Body of pancreas (tissue), 4 donors: ENCODE results near the gene DYSF. TPM values are rescaled to one million over a fixed set of nuclear protein-coding genes. Genes with fewer than 3 reads are reported as not detected.

ENCODE experiments used
- ATAC-seq: fragments of 150-250 bp; one replicate; pipeline ENCODE4 v1.9.1; 2016
- DNase-seq, 4 donors: peaks; one replicate each; pipeline ENCODE4 v3.0.0-alpha.2; 2019
- H3K27ac ChIP-seq, 4 donors: fragments of 200-600 bp; sonication (generic); 1 replicate in 3 of 4; 2 replicates in 1 of 4; pipeline versions ENCODE4 v1.5.1 to v1.6.1; 2016 to 2019; ENCODE audit warnings: mild to moderate bottlenecking in 1 of 4, mixed read lengths in 1 of 4, moderate library complexity in 1 of 4
- H3K27me3 ChIP-seq, 2 donors: fragments of 200-600 bp; sonication (generic); one replicate each; pipeline ENCODE4 v1.6.0; 2016; ENCODE audit warnings: mild to moderate bottlenecking in 1 of 2
- H3K36me3 ChIP-seq, 2 donors: fragments of 200-600 bp; sonication (generic); replicated peaks in 1 of 2; 2 replicates each; pipeline ENCODE4 v1.5.1; 2016; ENCODE audit warnings: low read depth in 2 of 2; ENCODE audit not compliant: insufficient read depth in 1 of 2
- H3K4me1 ChIP-seq: fragments of 200-600 bp; sonication (generic); one replicate; pipeline ENCODE4 v1.6.0; 2016
- H3K4me3 ChIP-seq, 2 donors: fragments of 200-600 bp; sonication (generic); 1 replicate in 1 of 2; 2 replicates in 1 of 2; pipeline ENCODE4 v1.5.1; 2016 to 2019
- H3K9me3 ChIP-seq, 3 donors: fragments of 200-600 bp; sonication (generic); 1 replicate in 2 of 3; 2 replicates in 1 of 3; pipeline ENCODE4 v1.5.1; 2016
- POLR2A ChIP-seq, 3 donors: fragments of 450-650 bp; IDR thresholded peaks; one replicate each; pipeline ENCODE4 v1.6.1; 2016; ENCODE audit warnings: antibody characterized with exemption in 3 of 3, mild to moderate bottlenecking in 2 of 3
- WGBS, 2 donors: methylation state at CpG; one replicate each; pipeline ENCODE4 v1.1.5; 2017; 5-methylcytosine and 5-hydroxymethylcytosine counted together
- intact Hi-C: fragments of 100-400 bp; cut with DNase I; formaldehyde crosslinking; loops from one replicate; pipeline ENCODE4 v1.15.1; 2023
- total RNA-seq, 2 donors: library from RNA; depleted of rRNA; stranded (reverse); fragments of >200 nt; gene quantifications; one replicate each; pipeline ENCODE4 v1.1.0, GENCODE V29; 2016
- TF ChIP-seq, protein P1 (sequence below), 7 experiments: fragments of 450-650 bp in 4 of 7; fragments of 200-600 bp in 3 of 7; sonication (generic) in 3 of 7; IDR thresholded peaks; one replicate each; pipeline ENCODE4 v1.5.1; 2016 to 2019; ENCODE audit warnings: antibody characterized with exemption in 7 of 7

DYSF gene
- total RNA-seq, 2 donors from 2014 or later: 3.1 to 10.9 TPM

DNA sequence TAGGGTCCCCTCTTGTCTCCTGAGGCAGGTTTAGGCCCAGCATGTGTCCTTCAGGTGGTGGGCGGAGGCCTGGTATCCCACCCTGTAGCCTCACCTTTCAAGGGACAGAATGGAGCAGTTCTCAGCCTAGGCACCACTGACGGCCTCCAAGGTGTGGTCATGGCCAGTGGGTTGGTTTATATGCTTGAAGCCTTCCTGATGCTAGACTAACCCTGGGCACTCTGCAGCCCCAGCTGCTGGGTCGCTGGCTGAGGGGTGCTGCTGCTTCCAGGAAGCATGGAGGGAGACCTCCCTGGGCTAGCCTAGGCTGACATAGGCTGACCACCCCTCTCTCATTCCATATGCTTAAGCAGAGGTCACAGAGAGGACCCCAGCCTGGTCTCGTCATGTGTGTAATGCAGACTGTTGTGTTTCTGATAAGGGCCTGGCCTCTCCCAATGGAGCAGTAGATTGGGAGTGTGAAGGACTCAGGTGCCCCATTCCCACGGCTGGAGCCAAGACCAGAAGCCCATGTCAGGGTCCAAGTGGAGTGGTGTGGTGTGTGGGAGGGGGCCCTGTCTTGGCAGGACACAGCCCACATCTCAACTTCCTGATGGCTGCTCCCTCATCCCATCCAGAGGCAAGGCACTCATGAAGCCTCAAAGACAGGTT lies 206.6 kb downstream of the DYSF start:
- Histone ChIP-seq H3K9me3 (peaks cover 0 to 13% (median 0%) of the 10 kb centered on the region in 3 donors), H3K4me3 (no peak overlapping the region), H3K27ac (no peak overlapping the region), H3K27me3 (no peaks in the 10 kb centered on the region), H3K36me3 (no peaks in the 10 kb centered on the region), H3K4me1 (peaks cover 9% of the 10 kb centered on the region)
- 42 to 43% methylated on average over 1 to 5 of the region's 5 CpGs for WGBS, 2 donors
- TF ChIP-seq, protein P1, sequence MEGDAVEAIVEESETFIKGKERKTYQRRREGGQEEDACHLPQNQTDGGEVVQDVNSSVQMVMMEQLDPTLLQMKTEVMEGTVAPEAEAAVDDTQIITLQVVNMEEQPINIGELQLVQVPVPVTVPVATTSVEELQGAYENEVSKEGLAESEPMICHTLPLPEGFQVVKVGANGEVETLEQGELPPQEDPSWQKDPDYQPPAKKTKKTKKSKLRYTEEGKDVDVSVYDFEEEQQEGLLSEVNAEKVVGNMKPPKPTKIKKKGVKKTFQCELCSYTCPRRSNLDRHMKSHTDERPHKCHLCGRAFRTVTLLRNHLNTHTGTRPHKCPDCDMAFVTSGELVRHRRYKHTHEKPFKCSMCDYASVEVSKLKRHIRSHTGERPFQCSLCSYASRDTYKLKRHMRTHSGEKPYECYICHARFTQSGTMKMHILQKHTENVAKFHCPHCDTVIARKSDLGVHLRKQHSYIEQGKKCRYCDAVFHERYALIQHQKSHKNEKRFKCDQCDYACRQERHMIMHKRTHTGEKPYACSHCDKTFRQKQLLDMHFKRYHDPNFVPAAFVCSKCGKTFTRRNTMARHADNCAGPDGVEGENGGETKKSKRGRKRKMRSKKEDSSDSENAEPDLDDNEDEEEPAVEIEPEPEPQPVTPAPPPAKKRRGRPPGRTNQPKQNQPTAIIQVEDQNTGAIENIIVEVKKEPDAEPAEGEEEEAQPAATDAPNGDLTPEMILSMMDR (IDR thresholded peaks at IDR 0.05): no peak
- no peak for TF ChIP-seq POLR2A (IDR thresholded peaks at IDR 0.05)
- DNase-seq: peak in 1 of 4 donors; percentile 38
- ATAC-seq: peak; percentile 21
- intact Hi-C loops: no loop called here

DNA sequence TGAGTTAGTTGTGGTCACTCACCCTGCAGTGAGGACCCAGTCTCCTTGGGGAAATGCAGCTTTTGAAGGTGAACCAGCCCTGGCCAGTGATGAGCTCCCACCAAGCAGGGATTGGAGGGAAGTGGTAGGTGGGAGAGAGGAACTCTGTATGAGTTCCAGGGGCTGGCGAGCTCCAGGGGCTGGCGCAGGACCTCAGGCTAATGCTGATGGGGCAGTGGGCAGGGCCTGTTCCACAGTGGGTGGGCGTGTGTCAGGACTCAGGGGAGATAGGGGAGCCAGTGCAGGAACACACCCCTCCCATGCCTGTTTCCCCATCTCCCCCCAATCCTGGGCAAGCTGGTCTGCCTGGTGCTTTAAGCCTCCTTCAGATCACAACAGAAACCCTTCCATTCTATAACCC lies 208.4 kb downstream of the DYSF start:
- 65 to 100% methylated on average over 1 to 3 of the region's 3 CpGs for WGBS, 2 donors
- Histone ChIP-seq H3K4me3 (no peak overlapping the region), H3K27ac (no peak overlapping the region), H3K9me3 (peaks cover 0 to 13% (median 0%) of the 10 kb centered on the region in 3 donors), H3K36me3 (no peaks in the 10 kb centered on the region), H3K27me3 (no peaks in the 10 kb centered on the region), H3K4me1 (peaks cover 9% of the 10 kb centered on the region)
- DNase-seq: no peak
- no peak for ATAC-seq
- intact Hi-C loops: no loop called here
- TF ChIP-seq, protein P1 (IDR thresholded peaks at IDR 0.05): no peak
- no peak for TF ChIP-seq POLR2A (IDR thresholded peaks at IDR 0.05)

DNA sequence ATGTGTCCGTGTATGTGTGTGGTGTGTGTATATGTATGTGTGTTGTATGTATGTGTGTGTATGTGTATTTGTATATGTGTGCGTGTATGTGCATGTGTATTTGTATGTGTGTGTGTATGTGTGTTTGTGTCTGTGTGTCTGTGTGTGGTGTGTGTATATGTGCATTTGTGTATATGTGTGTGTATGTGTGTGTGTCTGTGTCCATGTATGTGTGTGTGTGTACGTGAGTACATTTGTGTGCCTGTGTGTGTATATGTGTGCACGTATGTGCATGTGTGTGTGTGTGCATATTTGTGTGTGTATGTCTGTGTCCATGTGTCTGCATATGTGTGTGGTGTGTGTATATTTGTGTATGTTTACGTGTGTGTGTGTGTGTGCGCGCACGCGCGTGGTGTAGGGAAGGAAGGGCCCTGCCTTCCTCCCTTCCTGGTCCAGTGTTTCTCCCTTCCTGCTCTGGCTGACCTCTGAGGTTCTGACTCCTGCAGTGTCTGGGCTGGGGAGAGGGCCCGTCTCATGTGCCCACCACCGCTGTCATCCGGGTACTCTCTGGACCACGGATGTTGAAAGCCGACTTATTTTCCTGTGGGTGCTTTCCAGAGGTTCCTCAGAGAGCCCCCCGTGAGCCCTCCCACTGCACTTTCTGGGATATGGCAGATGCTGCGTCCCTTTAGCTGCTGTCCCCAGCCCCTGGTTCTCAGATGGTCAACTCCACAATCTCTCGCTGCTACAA lies 209.5 kb downstream of the DYSF start:
- DNase-seq (no peak), ATAC-seq (no peak)
- Histone ChIP-seq H3K9me3 (peaks cover 0 to 5% (median 0%) of the 10 kb centered on the region in 3 donors), H3K27me3 (no peaks in the 10 kb centered on the region), H3K4me1 (peaks cover 9% of the 10 kb centered on the region), H3K36me3 (no peaks in the 10 kb centered on the region), H3K4me3 (no peak overlapping the region), H3K27ac (no peak overlapping the region)
- WGBS, 2 donors: 85 to 86% methylated on average over 18 of the region's 18 CpGs
- intact Hi-C loops: no loop called here
- TF ChIP-seq POLR2A (IDR thresholded peaks at IDR 0.05): no peak
- TF ChIP-seq, protein P1 (IDR thresholded peaks at IDR 0.05): peak in 1 of 7 experiments; percentile 17

DNA sequence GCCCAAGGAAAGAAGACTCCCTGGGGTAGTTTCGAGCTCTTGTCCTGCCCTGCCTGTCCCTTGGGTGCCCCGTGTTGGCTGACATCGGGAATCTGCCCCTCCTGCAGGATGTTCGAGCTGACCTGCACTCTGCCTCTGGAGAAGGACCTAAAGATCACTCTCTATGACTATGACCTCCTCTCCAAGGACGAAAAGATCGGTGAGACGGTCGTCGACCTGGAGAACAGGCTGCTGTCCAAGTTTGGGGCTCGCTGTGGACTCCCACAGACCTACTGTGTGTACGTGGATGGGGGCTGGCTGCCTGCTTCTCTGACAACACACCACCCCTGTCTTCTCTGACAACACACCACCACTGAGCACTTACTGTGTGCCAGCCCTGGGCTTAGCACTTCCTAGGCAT lies 210.8 kb downstream of the DYSF start:
- no peak for DNase-seq
- Histone ChIP-seq H3K27ac (no peak overlapping the region), H3K36me3 (no peaks in the 10 kb centered on the region), H3K4me3 (no peak overlapping the region), H3K4me1 (peaks cover 9% of the 10 kb centered on the region), H3K9me3 (no peaks in the 10 kb centered on the region), H3K27me3 (no peaks in the 10 kb centered on the region)
- intact Hi-C loops: no loop called here
- no peak for TF ChIP-seq POLR2A (IDR thresholded peaks at IDR 0.05)
- TF ChIP-seq, protein P1 (IDR thresholded peaks at IDR 0.05): no peak
- 78 to 84% methylated on average over 9 to 11 of the region's 11 CpGs for WGBS, 2 donors
- no peak for ATAC-seq
